Lower leg skin (tissue), 3 donors: Measurements from ENCODE around the gene HIRIP3.

Experiments used
- CTCF ChIP-seq, 3 donors: fragments of 450-650 bp; IDR thresholded peaks; one replicate each; pipeline ENCODE4 v1.5.1; 2016; ENCODE audit warnings: antibody characterized with exemption in 3 of 3, mild to moderate bottlenecking in 3 of 3, moderate library complexity in 2 of 3
- POLR2A ChIP-seq, 2 donors: fragments of 450-650 bp; IDR thresholded peaks; one replicate each; pipeline ENCODE4 v1.6.1; 2016 to 2017; ENCODE audit warnings: antibody characterized with exemption in 2 of 2, mild to moderate bottlenecking in 1 of 2, moderate library complexity in 1 of 2

DNA sequence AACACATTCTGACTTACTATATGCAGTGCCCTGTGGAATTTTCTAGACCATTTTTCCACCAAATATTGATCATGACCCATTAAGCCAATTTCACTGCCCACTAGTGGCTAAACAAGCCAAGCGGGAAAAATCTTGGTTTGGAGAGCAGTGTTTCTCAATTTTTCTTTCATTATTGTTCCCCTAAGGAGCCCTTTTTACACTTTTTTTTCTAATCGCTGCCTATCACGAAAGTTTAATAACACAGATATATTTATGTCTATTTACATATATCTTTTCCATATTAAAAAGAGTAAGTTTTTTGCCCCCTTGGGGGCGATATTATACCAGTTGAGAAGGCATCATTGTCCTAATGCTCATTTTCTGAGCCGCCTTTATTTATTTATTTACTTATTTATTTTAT, 46.4 kb upstream of the HIRIP3 start:
- TF ChIP-seq CTCF (IDR thresholded peaks at IDR 0.05) (no peak), POLR2A (IDR thresholded peaks at IDR 0.05) (no peak)
